Stimulated activated CD4-positive, alpha-beta T cell treated with anti-CD3 and anti-CD28 coated beads, TNF-alpha, amount 100 ng/mL, for 1 hour (primary cell): ENCODE results near the gene UTP3.
"Not testable (repeated sequence)": the region's sequence is repeated elsewhere in the genome, so short reads cannot be mapped to it uniquely, and the experiment has no call there.

Source experiments
- DNase-seq, 3 donors: peaks; one replicate each; pipeline ENCODE4 v3.0.0-alpha.2; 2020; ENCODE audit warnings: low read depth in 3 of 3, low spot score in 1 of 3

The UTP3 gene

GRCh38 chr4:70714079-70714887, 26.0 kb downstream of the UTP3 start:
- no peak for DNase-seq

- DNase-seq, result no peak
Observed at GRCh38 chr4:70715097-70715496, 26.8 kb downstream of the UTP3 start.

- DNase-seq, result no peak
Observed at GRCh38 chr4:70718811-70719604, 30.7 kb downstream of the UTP3 start.

DNA sequence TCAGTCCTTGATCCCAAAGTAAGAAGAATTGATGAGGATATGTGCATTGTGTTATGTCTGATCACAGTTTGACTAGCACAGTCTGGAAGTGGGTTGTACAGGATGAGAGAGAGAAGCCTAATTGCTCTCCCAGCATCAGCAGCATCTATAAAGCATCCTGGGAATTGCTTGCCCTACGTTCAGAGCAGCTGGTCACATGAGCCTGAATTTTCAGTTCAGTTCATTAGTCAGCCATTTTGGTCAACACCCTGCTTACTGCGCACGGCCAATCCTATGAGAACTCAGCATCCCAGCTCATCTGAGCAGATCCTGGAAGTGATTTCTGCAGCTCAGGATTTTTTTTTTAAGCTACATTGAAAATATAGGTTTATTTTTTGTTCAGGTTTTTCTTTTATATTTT, 33.4 kb downstream of the UTP3 start, which contains the start of gene RUFY3:
Gene RUFY3, plus strand, starts transcription at position 218 of the 400 bp plus-strand sequence. CDS start 610 bp downstream, outside the sequence.
- DNase-seq, result no peak

GRCh38 chr4:70722199-70722791, 34.0 kb downstream of the UTP3 start:
- no peak for DNase-seq

DNA sequence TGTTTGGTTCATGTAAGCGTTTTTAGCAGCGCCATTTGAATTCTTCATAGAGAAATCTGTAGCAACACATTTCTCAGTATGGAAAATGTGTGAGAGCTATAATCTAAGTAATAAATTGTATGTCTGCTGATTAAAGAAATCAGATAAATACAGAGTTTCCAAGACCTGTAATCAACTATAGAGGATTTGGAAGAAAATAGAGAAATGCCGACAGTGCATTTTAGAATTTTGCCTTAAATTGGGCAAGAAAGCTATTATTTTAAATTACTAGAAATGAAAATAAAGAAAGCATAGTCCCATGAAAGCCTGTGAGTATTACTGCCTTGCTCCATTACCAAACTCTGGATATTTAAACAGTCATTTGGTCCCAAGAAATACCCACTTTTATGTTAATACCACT, 36.1 kb downstream of the UTP3 start:
- no peak for DNase-seq

DNA sequence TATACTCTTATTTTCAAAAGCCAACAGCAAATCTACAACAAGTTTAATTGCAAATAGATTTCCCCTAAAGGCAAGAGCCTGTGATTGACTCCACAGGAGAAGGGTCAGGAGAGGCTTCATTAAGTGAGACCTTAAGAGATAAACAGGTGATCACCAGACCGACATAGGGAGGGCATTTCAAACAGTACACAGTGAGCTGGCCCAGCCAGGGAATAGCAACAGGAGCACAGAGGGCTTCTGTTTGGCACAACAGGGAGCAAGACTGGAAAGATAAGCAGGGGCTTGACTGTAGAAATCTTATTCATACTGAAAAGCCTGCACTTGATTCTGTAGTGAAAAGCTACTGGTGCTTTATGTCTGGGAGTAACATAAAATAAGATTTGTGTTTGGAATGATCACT, 37.3 kb downstream of the UTP3 start:
- no peak for DNase-seq

GRCh38 chr4:70726515-70726914, 38.2 kb downstream of the UTP3 start:
- DNase-seq, result not testable (repeated sequence)

DNA sequence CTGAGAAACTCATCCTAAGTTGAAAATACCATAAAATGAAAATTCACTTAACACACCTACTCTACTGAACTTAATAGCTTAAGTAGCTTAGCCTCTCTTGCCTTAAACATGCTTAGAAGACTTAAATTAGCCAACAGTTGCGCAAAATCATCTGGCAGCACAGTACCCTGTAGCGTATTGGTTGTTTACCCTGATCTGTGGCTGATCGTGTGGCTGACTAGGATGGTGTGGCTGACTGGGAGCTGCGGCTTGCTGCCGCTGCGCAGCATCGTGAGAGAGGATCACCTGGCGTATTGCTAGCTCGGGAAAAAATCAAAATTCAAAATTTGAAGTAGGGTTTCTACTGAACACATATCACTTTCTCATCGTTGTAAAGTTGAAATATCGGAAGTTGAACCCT, 39.8 kb downstream of the UTP3 start:
- no peak for DNase-seq

DNA sequence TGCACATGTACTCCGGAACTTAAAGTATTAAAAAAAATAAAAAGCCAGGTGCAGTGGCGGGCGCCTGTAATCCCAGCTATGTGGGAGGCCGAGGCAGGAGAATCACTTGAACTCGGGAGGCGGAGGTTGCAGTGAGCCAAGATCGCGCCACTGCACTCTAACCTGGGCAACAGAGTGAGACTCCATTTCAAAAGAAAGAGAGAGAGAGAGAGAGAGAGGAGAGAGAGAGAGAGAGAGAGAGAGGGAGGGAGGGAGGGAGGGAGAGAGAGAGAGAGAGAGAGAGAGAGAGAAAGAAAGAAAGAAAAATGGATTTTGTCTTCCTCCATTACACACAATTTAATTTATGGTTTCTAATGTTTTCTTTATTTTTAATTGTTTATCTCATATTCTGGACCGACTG, 44.5 kb downstream of the UTP3 start:
- not testable (repeated sequence) for DNase-seq

- no peak for DNase-seq
Observed at GRCh38 chr4:70734168-70734954, 46.0 kb downstream of the UTP3 start.

GRCh38 chr4:70734971-70735370, 46.6 kb downstream of the UTP3 start:
- DNase-seq, result no peak

GRCh38 chr4:70735915-70736314, 47.6 kb downstream of the UTP3 start:
- DNase-seq, result not testable (repeated sequence)

DNA sequence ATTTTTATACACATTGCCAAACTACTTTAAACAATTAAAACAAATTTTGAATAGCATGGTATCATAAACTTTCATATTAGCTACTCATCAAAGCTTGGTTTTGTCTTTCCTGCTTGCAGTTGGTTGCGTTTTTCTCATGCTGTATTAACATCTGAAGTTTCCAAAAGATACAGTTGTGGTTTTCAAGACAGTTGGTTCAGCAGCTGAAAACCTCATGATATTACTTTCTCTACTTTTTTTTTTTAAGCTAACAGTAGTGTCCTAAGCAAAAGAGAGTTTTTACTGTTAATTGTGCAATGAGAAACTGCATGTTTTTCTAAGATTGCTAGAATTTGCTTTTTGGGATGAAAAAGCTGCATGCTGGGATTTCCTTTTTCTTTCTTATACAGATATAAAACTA, 48.7 kb downstream of the UTP3 start:
- DNase-seq, result no peak

DNA sequence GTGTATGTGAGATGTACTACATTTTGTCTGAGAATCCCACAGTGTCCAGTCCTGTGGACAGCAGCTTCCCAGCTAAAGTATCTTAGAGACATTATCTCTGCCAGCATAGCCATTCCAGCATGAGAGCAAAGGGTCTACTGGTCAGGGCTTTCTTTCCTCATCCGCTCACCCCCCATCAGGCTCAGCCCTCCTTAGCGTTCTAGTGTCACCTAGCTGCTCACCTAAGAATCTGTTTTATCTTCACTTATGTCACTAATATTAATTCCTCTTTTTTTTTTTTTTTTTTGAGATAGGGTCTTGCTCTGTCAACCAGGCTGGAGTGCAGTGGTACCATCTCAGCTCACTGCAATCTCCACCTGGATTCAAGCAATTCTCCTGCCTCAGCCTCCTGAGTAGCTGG, 49.1 kb downstream of the UTP3 start:
- no peak for DNase-seq

- no peak for DNase-seq
Observed at GRCh38 chr4:70739496-70740337, 51.4 kb downstream of the UTP3 start.
